B cell (primary cell): ENCODE results near the gene TAS2R41.

Source experiments
- EZH2 ChIP-seq: IDR thresholded peaks from 2 replicates; pipeline ENCODE4 v1.6.1; 2012; ENCODE audit warnings: borderline replicate concordance, low read depth, mild to moderate bottlenecking, moderate library complexity, low read length; ENCODE audit not compliant: insufficient read depth, poor library complexity, severe bottlenecking
- TF ChIP-seq, protein P1 (sequence below): fragments of 200-600 bp; IDR thresholded peaks from one replicate; pipeline ENCODE4 v1.8.0; 2022; ENCODE audit warnings: antibody characterized with exemption, mild to moderate bottlenecking

DNA sequence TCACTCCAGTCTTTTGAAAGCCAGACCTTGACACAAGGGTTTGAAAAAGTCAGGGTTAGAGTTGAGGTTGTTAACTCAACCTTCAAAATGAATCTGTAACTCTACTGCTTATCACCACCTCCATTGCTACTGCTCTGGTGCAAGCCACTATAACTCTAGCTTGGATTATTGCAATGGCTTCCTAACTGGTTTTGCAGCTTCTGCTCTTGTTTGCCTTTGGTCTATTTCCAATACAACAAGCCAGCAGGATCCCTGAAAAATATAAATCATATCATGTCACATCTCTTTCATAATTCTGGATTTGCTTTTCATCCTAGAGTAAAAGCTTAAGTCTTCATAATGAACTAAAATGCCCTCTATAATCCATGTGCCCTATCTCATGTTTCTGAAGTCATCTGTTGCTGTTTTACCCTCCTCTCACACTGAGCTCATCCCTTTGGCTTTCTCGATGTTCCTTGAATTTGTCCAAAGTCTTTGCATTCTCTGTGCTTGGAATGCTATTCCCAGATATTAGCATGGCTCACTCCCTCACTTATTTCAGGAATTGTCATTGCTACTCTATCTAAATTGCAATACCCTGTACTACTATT is 23.5 kb upstream of the TAS2R41 start:
- TF ChIP-seq, protein P1, sequence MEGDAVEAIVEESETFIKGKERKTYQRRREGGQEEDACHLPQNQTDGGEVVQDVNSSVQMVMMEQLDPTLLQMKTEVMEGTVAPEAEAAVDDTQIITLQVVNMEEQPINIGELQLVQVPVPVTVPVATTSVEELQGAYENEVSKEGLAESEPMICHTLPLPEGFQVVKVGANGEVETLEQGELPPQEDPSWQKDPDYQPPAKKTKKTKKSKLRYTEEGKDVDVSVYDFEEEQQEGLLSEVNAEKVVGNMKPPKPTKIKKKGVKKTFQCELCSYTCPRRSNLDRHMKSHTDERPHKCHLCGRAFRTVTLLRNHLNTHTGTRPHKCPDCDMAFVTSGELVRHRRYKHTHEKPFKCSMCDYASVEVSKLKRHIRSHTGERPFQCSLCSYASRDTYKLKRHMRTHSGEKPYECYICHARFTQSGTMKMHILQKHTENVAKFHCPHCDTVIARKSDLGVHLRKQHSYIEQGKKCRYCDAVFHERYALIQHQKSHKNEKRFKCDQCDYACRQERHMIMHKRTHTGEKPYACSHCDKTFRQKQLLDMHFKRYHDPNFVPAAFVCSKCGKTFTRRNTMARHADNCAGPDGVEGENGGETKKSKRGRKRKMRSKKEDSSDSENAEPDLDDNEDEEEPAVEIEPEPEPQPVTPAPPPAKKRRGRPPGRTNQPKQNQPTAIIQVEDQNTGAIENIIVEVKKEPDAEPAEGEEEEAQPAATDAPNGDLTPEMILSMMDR, result no peak
- TF ChIP-seq EZH2, result no peak
